ENCODE data around the gene PTX4. TPM values are rescaled to one million over a fixed set of nuclear protein-coding genes. Genes with fewer than 3 reads are reported as not detected.

The PTX4 gene
- total RNA-seq, 1 experiment from 2014 or later: not detected

DNA sequence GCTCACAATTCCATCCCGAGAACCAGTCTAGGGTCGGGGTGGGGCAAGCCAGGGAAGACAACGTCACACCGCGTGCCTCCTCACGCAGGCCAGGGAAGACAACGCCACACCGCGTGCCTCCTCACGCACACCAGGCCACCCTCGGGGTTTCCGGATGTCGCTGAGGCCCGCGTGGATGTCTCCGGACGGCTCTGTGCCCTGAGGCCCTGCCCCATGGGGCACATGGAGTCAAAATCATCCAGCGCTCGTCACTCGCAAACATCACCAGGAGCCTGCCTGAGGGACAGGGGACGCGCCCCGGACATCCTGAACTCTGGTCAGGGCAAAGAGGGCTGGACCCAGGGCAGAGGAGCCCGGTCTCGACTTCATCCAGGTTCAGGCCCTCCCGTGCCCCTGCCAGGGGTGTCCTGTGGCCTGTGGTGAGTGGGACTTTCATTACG lies 48.4 kb upstream of the PTX4 start:
- no peaks in the 10 kb centered on the region for H3K4me1 Mint-ChIP-seq
- Histone ChIP-seq H3K4me1 (ENCODE audit: insufficient read depth, low read length) (no peaks in the 10 kb centered on the region), H4K8ac (replicated peaks; ENCODE audit: insufficient read length, low read depth, low read length) (peak overlapping the region; percentile 56), H2BK15ac (ENCODE audit: low read depth, low read length) (no peak overlapping the region), H3K9ac (ENCODE audit: extremely low read depth, insufficient read length, low read length) (no peak overlapping the region), H3K9me3 (ENCODE audit: control insufficient read depth, low read depth, low read length) (no peaks in the 10 kb centered on the region), H3K18ac (ENCODE audit: insufficient read length, low read depth, low read length) (no peak overlapping the region), H3K14ac (ENCODE audit: insufficient read depth, low read length) (no peak overlapping the region; the same call in 1 of the 2 replicates), H3K4me2 (ENCODE audit: insufficient read depth, insufficient read length, low read length) (no peak overlapping the region), H4K5ac (ENCODE audit: insufficient read length, low read depth, low read length) (no peak overlapping the region), H2BK20ac (ENCODE audit: low read depth, low read length, poor library complexity, severe bottlenecking) (no peak overlapping the region), H2AFZ (ENCODE audit: low read length) (no peak overlapping the region), H2AK5ac (ENCODE audit: insufficient read length, low read length) (no peak overlapping the region), H3K79me2 (ENCODE audit: insufficient read depth, low read length) (no peaks in the 10 kb centered on the region), H3T11ph (ENCODE audit: low read length) (no peak overlapping the region), H3K79me1 (ENCODE audit: insufficient read depth, low read depth, low read length, poor library complexity, severe bottlenecking) (no peaks in the 10 kb centered on the region), H3K23ac (ENCODE audit: insufficient read length, low read depth, low read length) (no peak overlapping the region), H2BK5ac (ENCODE audit: insufficient read length, low read length) (no peak overlapping the region), H2BK120ac (ENCODE audit: low read depth, low read length, poor library complexity, severe bottlenecking) (no peak overlapping the region), H3K56ac (ENCODE audit: insufficient read length, low read depth, low read length) (no peak overlapping the region), H3K27ac (ENCODE audit: insufficient read length, low read depth, low read length) (no peak overlapping the region), H3K23me2 (ENCODE audit: insufficient read length, low read depth, low read length, poor library complexity, severe bottlenecking) (no peaks in the 10 kb centered on the region), H3K27me3 (ENCODE audit: insufficient read depth, low read length) (no peaks in the 10 kb centered on the region; the same call in 1 of the 2 replicates), H3K4ac (ENCODE audit: low read depth, low read length) (no peak overlapping the region), H2BK12ac (ENCODE audit: insufficient read length, low read depth, low read length) (no peak overlapping the region), H4K91ac (ENCODE audit: insufficient read length, low read depth, low read length) (no peak overlapping the region), H4K20me1 (ENCODE audit: control insufficient read depth, insufficient read depth, insufficient read length) (no peaks in the 10 kb centered on the region)
- TF ChIP-seq, protein P1, sequence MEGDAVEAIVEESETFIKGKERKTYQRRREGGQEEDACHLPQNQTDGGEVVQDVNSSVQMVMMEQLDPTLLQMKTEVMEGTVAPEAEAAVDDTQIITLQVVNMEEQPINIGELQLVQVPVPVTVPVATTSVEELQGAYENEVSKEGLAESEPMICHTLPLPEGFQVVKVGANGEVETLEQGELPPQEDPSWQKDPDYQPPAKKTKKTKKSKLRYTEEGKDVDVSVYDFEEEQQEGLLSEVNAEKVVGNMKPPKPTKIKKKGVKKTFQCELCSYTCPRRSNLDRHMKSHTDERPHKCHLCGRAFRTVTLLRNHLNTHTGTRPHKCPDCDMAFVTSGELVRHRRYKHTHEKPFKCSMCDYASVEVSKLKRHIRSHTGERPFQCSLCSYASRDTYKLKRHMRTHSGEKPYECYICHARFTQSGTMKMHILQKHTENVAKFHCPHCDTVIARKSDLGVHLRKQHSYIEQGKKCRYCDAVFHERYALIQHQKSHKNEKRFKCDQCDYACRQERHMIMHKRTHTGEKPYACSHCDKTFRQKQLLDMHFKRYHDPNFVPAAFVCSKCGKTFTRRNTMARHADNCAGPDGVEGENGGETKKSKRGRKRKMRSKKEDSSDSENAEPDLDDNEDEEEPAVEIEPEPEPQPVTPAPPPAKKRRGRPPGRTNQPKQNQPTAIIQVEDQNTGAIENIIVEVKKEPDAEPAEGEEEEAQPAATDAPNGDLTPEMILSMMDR (conservative IDR thresholded peaks at IDR 0.05): no peak
- DNase-seq: no peak
- no peak overlapping the region for H3K4me3 Mint-ChIP-seq
- H3K9me3 Mint-ChIP-seq: no peaks in the 10 kb centered on the region
- H3K27ac Mint-ChIP-seq: peak overlapping the region; percentile 57 to 91 (median 79); a peak in 2 of 7 replicates
- H3K36me3 Mint-ChIP-seq (ENCODE audit: insufficient read depth in 1 of 3, low read depth in 3 of 3): no peaks in the 10 kb centered on the region; a peak in 1 of 7 replicates
- no CpG with 5 or more reads among the region's 27 CpGs for WGBS (ENCODE audit: extremely low coverage, insufficient read length, low lambda C conversion rate)
- no peaks in the 10 kb centered on the region for H3K27me3 Mint-ChIP-seq (ENCODE audit: low read depth)

Measured in H9 (cell line).